Gastroesophageal sphincter (tissue), 3 donors: Measurements from ENCODE around the gene KIF5A.

Source experiments
- POLR2A ChIP-seq, 2 donors: fragments of 450-650 bp; IDR thresholded peaks; one replicate each; pipeline ENCODE4 v1.6.1; 2017; ENCODE audit warnings: antibody characterized with exemption in 2 of 2, mild to moderate bottlenecking in 2 of 2, moderate library complexity in 1 of 2
- POLR2AphosphoS5 ChIP-seq: sonication (generic); formaldehyde crosslinking; IDR thresholded peaks from one replicate; pipeline ENCODE4 v1.6.1; 2017; ENCODE audit warnings: antibody characterized with exemption
- TF ChIP-seq, protein P1 (sequence below), 4 experiments: fragments of 200-600 bp in 2 of 4; fragments of 450-650 bp in 2 of 4; sonication (generic) in 1 of 4; IDR thresholded peaks; one replicate each; pipeline ENCODE4 v1.5.1; 2017 to 2019; ENCODE audit warnings: antibody characterized with exemption in 4 of 4, mild to moderate bottlenecking in 2 of 4, moderate library complexity in 2 of 4

DNA sequence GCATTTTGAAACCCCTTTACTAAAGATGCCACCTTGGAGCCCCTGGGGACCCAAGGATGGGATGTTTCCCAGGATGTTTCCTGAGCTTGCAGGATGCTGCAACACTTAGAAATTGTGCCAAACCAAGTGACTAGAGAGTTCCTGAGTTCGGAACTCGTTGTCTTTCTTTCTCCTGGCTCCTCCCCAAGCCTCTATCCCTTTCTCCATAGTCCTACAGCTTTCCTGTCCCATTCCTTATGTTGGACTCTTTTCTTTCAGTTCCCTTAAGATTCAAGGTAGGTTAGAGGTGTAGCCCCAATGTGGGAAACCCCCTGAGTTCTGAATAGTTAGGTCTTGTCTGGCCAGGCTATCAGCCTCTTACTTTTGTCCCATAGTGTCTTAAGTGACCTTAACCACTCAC, 1.4 kb upstream of the KIF5A start:
- TF ChIP-seq, protein P1, sequence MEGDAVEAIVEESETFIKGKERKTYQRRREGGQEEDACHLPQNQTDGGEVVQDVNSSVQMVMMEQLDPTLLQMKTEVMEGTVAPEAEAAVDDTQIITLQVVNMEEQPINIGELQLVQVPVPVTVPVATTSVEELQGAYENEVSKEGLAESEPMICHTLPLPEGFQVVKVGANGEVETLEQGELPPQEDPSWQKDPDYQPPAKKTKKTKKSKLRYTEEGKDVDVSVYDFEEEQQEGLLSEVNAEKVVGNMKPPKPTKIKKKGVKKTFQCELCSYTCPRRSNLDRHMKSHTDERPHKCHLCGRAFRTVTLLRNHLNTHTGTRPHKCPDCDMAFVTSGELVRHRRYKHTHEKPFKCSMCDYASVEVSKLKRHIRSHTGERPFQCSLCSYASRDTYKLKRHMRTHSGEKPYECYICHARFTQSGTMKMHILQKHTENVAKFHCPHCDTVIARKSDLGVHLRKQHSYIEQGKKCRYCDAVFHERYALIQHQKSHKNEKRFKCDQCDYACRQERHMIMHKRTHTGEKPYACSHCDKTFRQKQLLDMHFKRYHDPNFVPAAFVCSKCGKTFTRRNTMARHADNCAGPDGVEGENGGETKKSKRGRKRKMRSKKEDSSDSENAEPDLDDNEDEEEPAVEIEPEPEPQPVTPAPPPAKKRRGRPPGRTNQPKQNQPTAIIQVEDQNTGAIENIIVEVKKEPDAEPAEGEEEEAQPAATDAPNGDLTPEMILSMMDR (IDR thresholded peaks at IDR 0.05) = no peak
- TF ChIP-seq POLR2A (IDR thresholded peaks at IDR 0.05) = no peak
- no peak for TF ChIP-seq POLR2AphosphoS5
